GM18526 (cell line): ENCODE data around the gene TTLL10.

ENCODE experiments used
- POLR2A ChIP-seq: IDR thresholded peaks from 3 replicates; pipeline ENCODE4 v1.6.1; 2011; ENCODE audit not compliant: insufficient read length; ENCODE audit errors: extremely low read depth

The TTLL10 gene

GRCh38 chr1:1162597-1163537, 10.8 kb upstream of the TTLL10 start:
- no peak for TF ChIP-seq POLR2A

DNA sequence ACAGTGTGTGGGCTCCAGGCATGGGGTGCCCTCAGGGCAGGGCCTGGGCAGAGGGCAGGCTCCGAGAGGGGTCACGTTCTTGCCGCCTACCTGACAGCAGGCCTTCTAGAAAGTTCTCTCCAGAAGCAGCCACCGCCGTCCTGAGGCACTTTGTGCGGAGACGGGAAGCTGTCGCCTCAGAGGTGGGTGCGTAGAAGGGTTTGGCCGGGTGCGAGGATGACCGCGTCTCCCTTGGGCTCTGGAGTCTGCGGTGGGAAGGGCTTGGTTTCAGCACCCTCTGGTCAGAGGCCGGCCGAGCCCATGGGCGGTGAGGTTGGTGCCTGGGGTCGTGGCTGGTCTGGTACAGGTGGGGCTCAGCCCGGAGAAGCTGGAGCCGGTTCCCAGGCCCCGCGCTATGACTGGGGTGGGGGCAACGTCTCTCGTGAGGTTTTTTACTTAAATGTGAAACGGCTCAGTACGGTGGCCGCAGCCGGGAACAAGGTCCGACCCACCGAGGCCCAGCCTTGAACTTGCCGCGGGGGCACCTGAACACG, 10.1 kb upstream of the TTLL10 start:
- no peak for TF ChIP-seq POLR2A

DNA sequence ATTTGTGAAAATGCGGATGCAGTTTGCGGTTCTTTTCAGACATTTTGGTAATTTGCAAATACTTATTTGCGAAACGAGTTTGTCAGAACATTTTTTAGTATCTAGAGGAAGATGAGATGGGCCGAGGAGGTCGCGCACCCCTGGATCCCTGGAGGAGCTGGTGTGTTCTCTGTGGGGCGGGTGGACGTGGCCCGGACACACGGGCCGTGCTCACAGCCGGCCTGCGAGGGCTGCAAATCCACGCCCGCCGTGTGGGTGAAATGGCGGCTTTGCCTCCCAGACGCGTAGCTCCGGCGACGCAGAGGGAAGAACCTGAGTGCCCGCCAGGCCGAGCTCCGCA, 9.3 kb upstream of the TTLL10 start:
- TF ChIP-seq POLR2A = no peak

GRCh38 chr1:1164701-1165451, 8.8 kb upstream of the TTLL10 start:
- no peak for TF ChIP-seq POLR2A

DNA sequence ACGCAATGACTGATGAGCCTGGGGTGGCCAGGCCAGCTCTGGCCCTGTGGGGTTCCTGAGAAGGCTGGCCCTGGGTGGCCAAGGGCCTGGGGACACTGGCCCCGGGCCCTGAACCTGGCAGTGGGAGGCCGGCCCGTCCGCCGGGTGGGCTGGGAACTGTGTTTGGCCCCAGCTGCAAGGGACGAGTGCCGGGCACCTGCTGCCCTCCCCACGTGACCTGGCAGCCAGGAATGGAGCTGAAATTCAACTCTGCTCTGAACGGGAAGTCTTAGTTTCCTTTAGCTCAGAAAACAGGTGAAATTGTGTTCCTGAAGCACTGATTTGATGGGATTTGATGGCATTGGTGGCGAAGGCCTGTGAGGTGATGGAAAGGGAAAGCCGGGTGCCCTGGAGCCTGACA, 8.2 kb upstream of the TTLL10 start:
- TF ChIP-seq POLR2A = no peak

- no peak for TF ChIP-seq POLR2A
Observed at GRCh38 chr1:1165900-1166421, 7.7 kb upstream of the TTLL10 start.

DNA sequence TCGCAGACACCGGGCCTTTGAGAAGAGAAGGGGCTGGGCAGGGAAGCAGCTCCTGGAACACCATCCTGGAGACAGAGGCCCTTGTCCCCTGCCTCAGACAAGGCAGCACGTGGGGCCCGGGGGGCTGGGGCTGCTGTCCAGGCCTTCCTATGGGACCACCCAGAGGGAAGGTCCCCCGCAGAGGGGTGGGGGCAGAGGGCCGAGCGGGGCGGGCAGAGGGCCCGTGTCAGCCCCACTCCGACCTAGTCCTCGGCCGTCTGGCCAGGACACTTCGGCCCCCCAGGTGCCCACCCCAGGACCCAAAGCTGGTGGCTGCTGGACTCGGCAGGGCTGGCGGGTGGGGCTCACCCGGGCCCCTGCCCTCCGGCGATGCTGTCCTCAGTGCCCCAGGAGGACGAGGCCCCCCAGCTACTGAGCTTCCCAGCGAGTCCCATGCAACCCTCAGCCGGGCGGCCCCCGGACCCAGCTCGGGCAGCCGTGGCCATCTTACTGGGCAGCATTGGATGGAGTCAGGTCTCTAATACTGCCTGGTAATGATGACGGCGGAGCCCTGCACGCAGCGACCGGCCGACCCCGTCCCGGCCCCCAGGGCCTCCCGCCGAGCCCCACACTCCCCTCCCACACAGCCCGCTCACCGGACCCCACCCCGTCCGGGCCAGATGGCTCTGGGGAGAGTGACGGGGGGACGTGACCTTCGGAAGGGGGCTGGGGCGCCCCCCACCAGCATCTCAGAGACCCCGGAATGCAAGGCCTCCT, 6.9 kb upstream of the TTLL10 start:
- no peak for TF ChIP-seq POLR2A

DNA sequence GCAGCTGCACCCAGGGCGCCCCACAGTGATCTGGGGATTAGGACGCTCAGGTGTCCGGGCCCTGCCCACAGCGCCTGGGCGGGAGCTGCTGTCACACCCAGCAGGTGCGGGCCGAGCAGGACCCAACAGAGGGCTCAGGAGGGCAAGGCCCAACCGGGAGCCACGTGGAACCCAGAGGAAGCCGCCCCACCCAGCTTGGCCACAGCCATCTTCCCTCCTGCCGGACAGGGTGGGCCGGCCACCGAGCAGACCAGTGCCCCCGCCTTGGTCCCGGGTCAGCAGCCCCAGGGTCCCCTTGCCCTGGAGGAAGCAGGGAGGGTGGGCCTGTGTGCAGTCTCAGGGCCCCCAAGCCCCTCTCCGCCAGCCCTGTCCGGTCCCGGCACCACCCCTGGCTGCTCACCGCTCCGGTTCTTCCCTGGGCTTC, 6.3 kb upstream of the TTLL10 start:
- no peak for TF ChIP-seq POLR2A

DNA sequence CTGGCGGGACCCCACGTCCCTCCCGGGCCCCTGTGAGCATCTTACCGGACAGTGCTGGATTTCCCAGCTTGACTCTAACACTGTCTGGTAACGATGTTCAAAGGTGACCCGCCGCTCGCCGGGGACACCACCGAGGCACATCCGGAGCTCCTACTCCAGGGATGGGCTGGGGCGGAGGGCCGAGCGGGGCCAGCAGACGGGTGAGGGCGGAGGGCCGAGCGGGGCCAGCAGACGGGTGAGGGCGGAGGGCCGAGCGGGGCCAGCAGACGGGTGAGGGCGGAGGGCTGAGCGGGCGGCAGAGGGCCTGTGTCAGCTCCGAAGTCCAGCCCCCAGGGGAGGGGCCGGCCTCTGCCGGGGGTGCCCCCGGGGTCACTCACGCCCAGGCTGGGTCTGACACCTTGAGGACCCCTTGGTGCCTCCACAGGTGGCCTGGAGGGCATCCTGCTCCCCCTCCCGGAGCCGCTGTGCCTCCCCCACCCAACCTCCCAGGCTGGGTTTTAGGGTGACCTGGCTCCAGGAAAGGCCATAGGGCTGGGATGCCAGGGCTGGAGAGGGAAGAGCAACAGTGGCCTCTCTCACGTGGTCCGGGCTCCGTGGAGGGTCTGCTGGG, 5.7 kb upstream of the TTLL10 start:
- TF ChIP-seq POLR2A = no peak

- TF ChIP-seq POLR2A = no peak
Observed at GRCh38 chr1:1168451-1169411, 4.9 kb upstream of the TTLL10 start.

- no peak for TF ChIP-seq POLR2A
Observed at GRCh38 chr1:1169429-1170214, 4.1 kb upstream of the TTLL10 start.

GRCh38 chr1:1170215-1171091, 3.2 kb upstream of the TTLL10 start:
- TF ChIP-seq POLR2A = no peak
